ENCODE data around the gene SLC25A21. TPM values are rescaled to one million over a fixed set of nuclear protein-coding genes. Genes with fewer than 3 reads are reported as not detected.
"Not testable (repeated sequence)": the region's sequence is repeated elsewhere in the genome, so short reads cannot be mapped to it uniquely, and the experiment has no call there.

SLC25A21 gene
- polyA plus RNA-seq, 4 donors, result 0.22 to 1.4 (median 0.97) TPM

DNA sequence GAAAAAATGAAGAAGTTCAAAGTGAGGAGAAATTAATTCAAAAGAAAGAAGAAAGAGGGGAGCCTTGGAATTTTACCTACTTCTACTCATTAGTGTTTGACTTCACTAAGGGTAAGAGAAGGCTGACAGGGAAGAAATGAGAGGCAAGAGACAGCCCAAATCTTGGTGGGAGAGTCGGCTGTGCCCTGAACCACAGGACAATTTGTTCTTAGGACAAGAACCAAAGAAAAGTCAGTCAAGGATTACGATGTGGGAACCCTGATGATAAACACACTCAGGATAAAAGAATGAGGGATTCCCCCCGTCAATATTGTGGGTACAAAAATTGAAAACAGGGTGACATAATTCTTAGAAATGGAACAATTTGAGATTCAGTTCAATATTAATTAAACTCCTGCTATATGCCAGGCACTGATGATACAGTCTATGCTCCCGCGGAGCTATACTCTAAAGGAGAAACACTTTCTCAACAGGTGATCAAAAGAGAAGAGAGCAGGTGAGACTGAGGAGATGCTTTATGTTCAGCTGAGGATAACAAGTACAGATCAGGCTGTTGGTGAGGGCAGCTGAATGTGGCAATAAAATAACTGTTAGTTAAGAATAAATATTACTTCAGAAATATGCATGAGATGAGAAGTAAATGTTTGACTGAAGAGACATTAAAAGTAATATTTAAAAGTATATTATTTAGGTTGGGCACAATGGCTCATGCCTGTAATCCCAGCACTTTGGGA is 175.4 kb downstream of the SLC25A21 start:
- H3K4me1 ChIP-seq (ENCODE audit: control insufficient read depth in 3 of 3, insufficient read depth in 2 of 3, low read depth in 1 of 3, low read length in 2 of 3), result no peaks in the 10 kb centered on the region
- H3K9me3 ChIP-seq (ENCODE audit: control insufficient read depth in 2 of 2, insufficient read depth in 1 of 2, low read depth in 1 of 2, low read length in 1 of 2), result no peaks in the 10 kb centered on the region
- H3K27me3 ChIP-seq (ENCODE audit: control insufficient read depth in 3 of 3, insufficient read depth in 3 of 3, low read length in 3 of 3), result no peaks in the 10 kb centered on the region
- WGBS, 3 donors, result 87 to 96% (median 89%) methylated on average over 5 of the region's 5 CpGs
- FAIRE-seq, result no peak
- no peaks in the 10 kb centered on the region for H3K36me3 ChIP-seq (ENCODE audit: control insufficient read depth in 3 of 3, insufficient read depth in 2 of 3, low read depth in 1 of 3, low read length in 3 of 3)
- H3K27ac ChIP-seq (ENCODE audit: low read depth in 1 of 3, low read length in 2 of 3), result no peak overlapping the region
- DNase-seq, result no peak
- H3K4me3 ChIP-seq (ENCODE audit: low read depth in 1 of 3, low read length in 3 of 3), result no peak overlapping the region

DNA sequence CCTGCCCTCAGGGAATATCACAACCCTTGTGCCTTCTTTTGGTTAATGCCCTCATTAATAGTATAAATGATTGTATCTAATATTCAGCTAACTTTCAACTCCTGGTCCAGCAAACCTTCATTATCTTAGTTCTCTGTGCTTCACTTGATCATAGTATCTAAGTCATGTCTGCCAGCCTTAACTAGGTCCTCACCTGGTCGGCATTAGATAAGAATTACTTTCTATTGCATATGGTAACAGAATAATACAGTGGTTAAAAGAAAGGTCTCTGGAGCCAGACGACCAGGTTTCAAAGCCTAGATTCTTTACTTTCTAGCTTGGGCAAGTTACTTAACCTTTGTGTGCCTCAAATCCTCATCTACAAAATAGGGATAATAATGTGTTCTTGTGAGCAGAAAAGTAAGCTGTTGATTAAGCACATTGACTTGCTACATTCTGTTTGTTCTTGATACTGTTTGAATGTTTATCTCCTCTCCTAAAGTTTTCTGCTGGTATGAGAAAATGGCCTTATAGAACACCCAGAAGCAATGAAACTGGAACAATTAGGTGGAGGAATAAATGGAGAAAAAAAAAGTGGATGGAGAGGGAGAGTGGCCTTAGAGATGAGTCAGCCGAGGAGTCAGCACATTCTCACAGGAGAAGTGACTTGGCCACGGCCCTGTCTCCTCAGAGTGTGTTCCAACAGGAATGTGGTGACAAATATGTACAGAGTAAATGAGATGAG is 176.1 kb downstream of the SLC25A21 start:
- no peaks in the 10 kb centered on the region for H3K27me3 ChIP-seq (ENCODE audit: control insufficient read depth in 3 of 3, insufficient read depth in 3 of 3, low read length in 3 of 3)

DNA sequence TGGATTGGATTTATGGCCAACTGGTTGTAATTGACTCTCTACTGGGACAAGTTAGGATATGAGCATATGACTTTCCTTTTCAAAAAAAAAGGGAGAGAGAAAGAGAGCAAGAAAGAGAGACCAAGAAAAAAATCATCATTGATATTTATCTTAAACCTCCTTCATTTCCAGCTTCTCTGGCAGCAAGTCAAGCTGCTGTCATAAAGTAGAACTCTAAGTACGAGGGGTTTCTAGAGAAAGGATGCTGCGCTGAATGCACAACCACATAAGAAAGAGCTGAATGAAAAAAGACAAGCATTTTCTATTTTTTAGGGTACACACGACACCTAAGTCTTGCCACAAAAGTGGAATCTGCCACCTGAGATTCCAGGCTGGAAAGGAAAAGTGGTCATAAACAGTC is 182.6 kb downstream of the SLC25A21 start:
- no peak for FAIRE-seq
- 74 to 91% (median 81%) methylated on average over 3 of the region's 3 CpGs for whole genome bisulfite sequencing, 3 donors

More for the DNA sequence above, 176.1 kb downstream of the SLC25A21 start:
- Histone ChIP-seq H3K4me3 (ENCODE audit: low read depth in 1 of 3, low read length in 3 of 3) (no peak overlapping the region), H3K4me1 (ENCODE audit: control insufficient read depth in 3 of 3, insufficient read depth in 2 of 3, low read depth in 1 of 3, low read length in 2 of 3) (no peaks in the 10 kb centered on the region), H3K27ac (ENCODE audit: low read depth in 1 of 3, low read length in 2 of 3) (no peak overlapping the region), H3K36me3 (ENCODE audit: control insufficient read depth in 3 of 3, insufficient read depth in 2 of 3, low read depth in 1 of 3, low read length in 3 of 3) (no peaks in the 10 kb centered on the region), H3K9me3 (ENCODE audit: control insufficient read depth in 2 of 2, insufficient read depth in 1 of 2, low read depth in 1 of 2, low read length in 1 of 2) (no peaks in the 10 kb centered on the region)
- DNase-seq (no peak), FAIRE-seq (no peak)
- 71 to 74% (median 71%) methylated on average over 4 of the region's 4 CpGs for WGBS, 3 donors

DNA sequence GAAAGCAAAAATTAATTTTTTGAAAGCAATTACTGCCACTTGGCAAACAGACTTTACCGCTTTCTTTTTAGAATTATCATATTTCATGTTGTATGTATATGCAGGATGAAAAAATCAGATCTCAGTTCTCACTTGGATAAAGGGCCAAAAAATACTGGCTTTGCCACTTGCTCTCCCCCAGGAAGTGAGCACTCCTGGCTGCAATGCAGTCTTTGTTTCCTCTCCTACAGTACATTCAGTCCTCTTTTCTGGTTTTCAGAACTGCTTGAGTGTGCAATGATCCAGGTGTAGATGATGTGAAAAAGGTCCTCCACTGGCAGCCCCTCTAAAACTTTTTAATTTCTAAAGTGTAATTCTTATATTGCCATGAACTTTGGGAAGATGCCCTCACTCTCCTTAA is 183.4 kb downstream of the SLC25A21 start:
- H3K36me3 ChIP-seq (ENCODE audit: control insufficient read depth in 3 of 3, insufficient read depth in 2 of 3, low read depth in 1 of 3, low read length in 3 of 3), result no peaks in the 10 kb centered on the region
- no peaks in the 10 kb centered on the region for H3K4me1 ChIP-seq (ENCODE audit: control insufficient read depth in 3 of 3, insufficient read depth in 2 of 3, low read depth in 1 of 3, low read length in 2 of 3)
- H3K27ac ChIP-seq (ENCODE audit: low read depth in 1 of 3, low read length in 2 of 3), result no peak overlapping the region
- H3K4me3 ChIP-seq (ENCODE audit: low read depth in 1 of 3, low read length in 3 of 3), result no peak overlapping the region
- no peaks in the 10 kb centered on the region for H3K9me3 ChIP-seq (ENCODE audit: control insufficient read depth in 2 of 2, insufficient read depth in 1 of 2, low read depth in 1 of 2, low read length in 1 of 2)
- no peak for DNase-seq
- H3K27me3 ChIP-seq (ENCODE audit: control insufficient read depth in 3 of 3, insufficient read depth in 3 of 3, low read length in 3 of 3), result no peaks in the 10 kb centered on the region
- WGBS, 3 donors, result 88 to 100% (median 97%) methylated on average over 1 of the region's 1 CpG
- FAIRE-seq, result no peak

More for the DNA sequence above, 182.6 kb downstream of the SLC25A21 start:
- Histone ChIP-seq H3K27ac (ENCODE audit: low read depth in 1 of 3, low read length in 2 of 3) (no peak overlapping the region), H3K4me3 (ENCODE audit: low read depth in 1 of 3, low read length in 3 of 3) (no peak overlapping the region), H3K36me3 (ENCODE audit: control insufficient read depth in 3 of 3, insufficient read depth in 2 of 3, low read depth in 1 of 3, low read length in 3 of 3) (no peaks in the 10 kb centered on the region), H3K9me3 (ENCODE audit: control insufficient read depth in 2 of 2, insufficient read depth in 1 of 2, low read depth in 1 of 2, low read length in 1 of 2) (no peaks in the 10 kb centered on the region), H3K27me3 (ENCODE audit: control insufficient read depth in 3 of 3, insufficient read depth in 3 of 3, low read length in 3 of 3) (no peaks in the 10 kb centered on the region), H3K4me1 (ENCODE audit: control insufficient read depth in 3 of 3, insufficient read depth in 2 of 3, low read depth in 1 of 3, low read length in 2 of 3) (no peaks in the 10 kb centered on the region)
- DNase-seq, result no peak

DNA sequence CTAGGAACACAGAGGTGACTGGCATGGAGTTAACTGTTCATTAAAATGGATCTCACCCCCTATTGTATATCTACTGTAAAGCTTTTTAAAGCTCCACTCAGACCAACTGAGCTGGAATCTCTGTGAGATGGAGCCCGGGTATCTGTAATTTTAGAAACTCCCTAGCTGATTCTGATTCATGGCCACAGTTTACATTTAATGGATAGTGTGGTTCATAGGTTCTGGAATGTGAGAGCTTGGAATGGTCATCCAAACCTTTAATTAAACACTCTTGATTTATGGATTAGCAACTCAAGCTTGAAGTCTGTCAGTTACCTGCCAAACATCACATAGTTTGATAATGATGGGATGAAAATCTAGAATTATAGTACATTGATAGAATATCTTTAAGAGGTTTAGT is 183.8 kb downstream of the SLC25A21 start:
- Histone ChIP-seq H3K27ac (ENCODE audit: low read depth in 1 of 3, low read length in 2 of 3) (no peak overlapping the region), H3K36me3 (ENCODE audit: control insufficient read depth in 3 of 3, insufficient read depth in 2 of 3, low read depth in 1 of 3, low read length in 3 of 3) (no peaks in the 10 kb centered on the region), H3K4me3 (ENCODE audit: low read depth in 1 of 3, low read length in 3 of 3) (no peak overlapping the region), H3K9me3 (ENCODE audit: control insufficient read depth in 2 of 2, insufficient read depth in 1 of 2, low read depth in 1 of 2, low read length in 1 of 2) (no peaks in the 10 kb centered on the region), H3K27me3 (ENCODE audit: control insufficient read depth in 3 of 3, insufficient read depth in 3 of 3, low read length in 3 of 3) (no peaks in the 10 kb centered on the region), H3K4me1 (ENCODE audit: control insufficient read depth in 3 of 3, insufficient read depth in 2 of 3, low read depth in 1 of 3, low read length in 2 of 3) (no peaks in the 10 kb centered on the region)
- no peak for DNase-seq
- 75 to 80% (median 78%) methylated on average over 1 of the region's 1 CpG for WGBS, 3 donors
- no peak for FAIRE-seq

DNA sequence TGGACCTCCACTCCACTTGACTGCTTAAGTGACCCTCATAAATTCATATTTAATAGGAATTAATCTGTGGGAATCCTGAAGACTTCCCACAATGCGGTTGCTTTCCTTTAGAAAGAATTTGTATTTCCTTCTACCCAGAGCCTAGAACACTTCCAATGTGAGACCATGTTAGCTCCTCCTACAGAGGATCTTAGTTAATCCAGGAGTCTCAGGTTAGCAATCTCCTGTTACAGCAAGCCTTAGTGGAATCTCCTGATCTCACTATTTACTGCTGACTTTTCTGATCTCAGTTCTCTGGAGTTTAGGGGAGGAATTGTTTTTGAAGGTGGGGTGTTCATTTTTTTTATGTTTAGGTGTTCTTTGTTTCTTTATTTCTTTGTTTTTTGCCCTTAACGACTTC is 186.0 kb downstream of the SLC25A21 start:
- no peak overlapping the region for H3K27ac ChIP-seq (ENCODE audit: low read depth in 1 of 3, low read length in 2 of 3)
- no peaks in the 10 kb centered on the region for H3K4me1 ChIP-seq (ENCODE audit: control insufficient read depth in 3 of 3, insufficient read depth in 2 of 3, low read depth in 1 of 3, low read length in 2 of 3)
- FAIRE-seq (no peak), DNase-seq (no peak)
- no peaks in the 10 kb centered on the region for H3K36me3 ChIP-seq (ENCODE audit: control insufficient read depth in 3 of 3, insufficient read depth in 2 of 3, low read depth in 1 of 3, low read length in 3 of 3)
- no peaks in the 10 kb centered on the region for H3K9me3 ChIP-seq (ENCODE audit: control insufficient read depth in 2 of 2, insufficient read depth in 1 of 2, low read depth in 1 of 2, low read length in 1 of 2)
- no peak overlapping the region for H3K4me3 ChIP-seq (ENCODE audit: low read depth in 1 of 3, low read length in 3 of 3)
- no peaks in the 10 kb centered on the region for H3K27me3 ChIP-seq (ENCODE audit: control insufficient read depth in 3 of 3, insufficient read depth in 3 of 3, low read length in 3 of 3)
- WGBS, 3 donors, result 67 to 79% (median 69%) methylated on average over 2 of the region's 2 CpGs

DNA sequence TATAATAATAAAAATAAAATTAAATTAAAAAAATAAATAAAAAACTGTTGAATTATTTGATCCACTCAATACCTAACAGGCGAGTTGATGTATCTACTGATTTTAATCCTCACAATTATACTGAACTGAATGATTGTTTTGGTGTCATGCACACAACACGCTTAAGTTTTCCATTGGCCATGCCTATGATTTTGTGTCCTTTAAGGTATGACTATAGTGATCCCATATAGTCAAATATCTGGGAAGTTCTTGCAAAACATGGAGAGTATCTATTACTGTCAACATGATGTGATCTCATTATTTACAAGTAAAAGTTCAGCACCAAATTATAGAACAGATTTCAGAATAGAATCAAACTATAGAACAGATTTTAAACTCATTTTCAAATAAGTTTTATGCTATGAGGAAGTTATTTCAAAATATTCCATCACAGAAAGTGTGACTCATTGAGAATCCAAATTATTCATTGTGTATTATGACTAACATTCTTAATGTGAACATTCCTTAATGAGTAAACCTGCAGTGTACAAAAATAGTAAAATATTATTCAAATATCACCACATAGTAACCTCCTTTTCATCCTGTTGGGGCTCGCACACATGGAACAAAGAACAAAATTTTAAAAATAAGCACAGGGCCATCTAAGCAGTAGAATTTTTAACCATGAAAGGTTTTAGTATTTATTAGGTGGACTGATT is 190.4 kb downstream of the SLC25A21 start:
- Histone ChIP-seq H3K27ac (ENCODE audit: low read depth in 1 of 3, low read length in 2 of 3) (no peak overlapping the region), H3K4me1 (ENCODE audit: control insufficient read depth in 3 of 3, insufficient read depth in 2 of 3, low read depth in 1 of 3, low read length in 2 of 3) (no peaks in the 10 kb centered on the region), H3K4me3 (ENCODE audit: low read depth in 1 of 3, low read length in 3 of 3) (no peak overlapping the region), H3K9me3 (ENCODE audit: control insufficient read depth in 2 of 2, insufficient read depth in 1 of 2, low read depth in 1 of 2, low read length in 1 of 2) (no peaks in the 10 kb centered on the region), H3K27me3 (ENCODE audit: control insufficient read depth in 3 of 3, insufficient read depth in 3 of 3, low read length in 3 of 3) (no peaks in the 10 kb centered on the region), H3K36me3 (ENCODE audit: control insufficient read depth in 3 of 3, insufficient read depth in 2 of 3, low read depth in 1 of 3, low read length in 3 of 3) (no peaks in the 10 kb centered on the region)
- DNase-seq (no peak), FAIRE-seq (no peak)
- WGBS, 3 donors, result 84 to 88% (median 88%) methylated on average over 3 of the region's 3 CpGs

DNA sequence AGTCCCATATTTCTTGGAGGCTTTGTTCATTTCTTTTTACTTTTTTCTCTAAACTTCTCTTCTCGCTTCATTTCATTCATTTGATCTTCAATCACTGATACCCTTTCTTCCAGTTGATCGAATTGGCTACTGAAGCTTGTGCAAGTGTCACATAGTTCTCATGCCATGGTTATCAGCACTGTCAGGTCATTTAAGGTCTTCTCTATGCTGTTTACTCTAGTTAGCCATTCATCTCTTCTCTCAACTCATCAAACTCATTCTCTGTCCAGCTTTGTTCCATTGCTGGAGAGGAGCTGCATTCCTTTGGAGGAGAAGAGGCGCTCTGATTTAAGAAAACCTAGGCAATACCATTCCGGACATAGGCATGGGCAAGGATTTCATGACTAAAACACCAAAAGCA is 192.0 kb downstream of the SLC25A21 start:
- 69 to 84% (median 80%) methylated on average over 4 of the region's 4 CpGs for WGBS, 3 donors
- DNase-seq; H3K36me3 ChIP-seq (ENCODE audit: control insufficient read depth in 3 of 3, insufficient read depth in 2 of 3, low read depth in 1 of 3, low read length in 3 of 3); H3K4me1 ChIP-seq (ENCODE audit: control insufficient read depth in 3 of 3, insufficient read depth in 2 of 3, low read depth in 1 of 3, low read length in 2 of 3); H3K27ac ChIP-seq (ENCODE audit: low read depth in 1 of 3, low read length in 2 of 3); H3K4me3 ChIP-seq (ENCODE audit: low read depth in 1 of 3, low read length in 3 of 3); FAIRE-seq; H3K27me3 ChIP-seq (ENCODE audit: control insufficient read depth in 3 of 3, insufficient read depth in 3 of 3, low read length in 3 of 3); H3K9me3 ChIP-seq (ENCODE audit: control insufficient read depth in 2 of 2, insufficient read depth in 1 of 2, low read depth in 1 of 2, low read length in 1 of 2): not testable (repeated sequence)

Data from small intestine (tissue), 7 donors.